ENCODE results near the gene MYL9. TPM values are rescaled to one million over a fixed set of nuclear protein-coding genes. Genes with fewer than 3 reads are reported as not detected.
A peak's percentile ranks its signal among the peaks of the same experiment; 100 is the strongest.

MYL9 gene
- total and polyA plus RNA-seq, 2 of the 4 experiments (the other 2 are of a cell fraction): 97.5 to 425 TPM

DNA sequence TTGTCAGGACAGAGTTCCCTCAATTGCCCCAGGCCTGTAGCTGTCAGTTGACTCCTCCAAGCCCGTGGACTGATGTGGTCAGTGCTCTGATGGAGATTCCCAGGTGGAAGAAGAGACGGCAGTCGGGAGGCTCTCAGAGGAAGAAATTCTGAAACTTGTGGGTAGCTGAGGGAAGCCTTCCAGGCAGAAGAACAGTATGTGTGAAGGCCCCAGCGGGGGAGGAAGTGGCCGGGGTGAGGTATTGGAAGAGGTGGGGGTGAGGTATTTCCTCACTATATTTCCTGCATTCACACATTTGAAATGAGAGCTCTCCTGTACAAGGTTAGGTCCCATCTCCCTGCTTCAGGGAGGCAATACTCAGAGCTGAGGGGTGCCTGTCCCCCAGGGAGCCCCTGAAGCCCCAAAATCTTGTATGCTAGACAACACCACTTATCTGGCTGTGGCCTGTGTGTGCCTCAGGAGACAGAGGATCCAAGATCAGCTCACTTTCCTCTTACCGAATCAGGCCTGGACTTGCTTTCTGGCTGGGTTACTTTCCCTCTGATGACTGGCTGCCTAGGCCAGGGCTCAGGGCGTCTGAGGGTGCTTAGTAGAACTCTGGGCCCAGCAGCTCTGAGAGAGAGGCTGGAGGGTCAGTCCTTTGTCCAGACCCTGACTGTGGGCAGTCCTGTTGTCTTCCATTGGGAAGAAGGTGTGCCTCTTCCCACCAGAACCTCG is 49.3 kb upstream of the MYL9 start:
- Histone ChIP-seq H3K9me3 (ENCODE audit: control insufficient read depth, insufficient read depth, low read length) (no peaks in the 10 kb centered on the region), H3K4me3 (ENCODE audit: insufficient read depth, low read depth, low read length) (no peak overlapping the region), H2BK15ac (ENCODE audit: low read depth, low read length) (no peak overlapping the region), H3K14ac (replicated peaks; ENCODE audit: low read depth, low read length) (peak overlapping the region; percentile 48; the same call in 1 of the 2 replicates), H3K18ac (ENCODE audit: low read depth, low read length) (no peak overlapping the region), H2BK5ac (ENCODE audit: low read depth, low read length, poor library complexity, severe bottlenecking) (peak overlapping the region; percentile 21), H2BK120ac (ENCODE audit: low read depth, low read length) (no peak overlapping the region), H2AK5ac (ENCODE audit: low read depth, low read length) (peak overlapping the region; percentile 42; the same call in 1 of the 2 replicates), H3K4me2 (ENCODE audit: low read depth, low read length) (no peak overlapping the region), H2BK20ac (ENCODE audit: low read depth, low read length) (no peak overlapping the region; the same call in 1 of the 2 replicates), H3K4ac (ENCODE audit: low read depth, low read length) (no peak overlapping the region), H4K91ac (ENCODE audit: insufficient read depth, low read depth, low read length) (no peak overlapping the region), H3K23ac (ENCODE audit: low read depth, low read length) (peak overlapping the region; percentile 60; the same call in 1 of the 2 replicates), H3K79me1 (ENCODE audit: low read depth in 1 of 2, low read length in 2 of 2) (peaks cover 24 to 89% of the 10 kb centered on the region in 2 experiments), H3K27me3 (ENCODE audit: control insufficient read depth, insufficient read depth, low read length) (no peaks in the 10 kb centered on the region), H3K9ac (ENCODE audit: low read depth, low read length) (no peak overlapping the region), H3K27ac (ENCODE audit: insufficient read depth, low read length) (no peak overlapping the region), H2AK9ac (replicated peaks; ENCODE audit: low read depth, low read length, poor library complexity) (no peak overlapping the region), H4K20me1 (ENCODE audit: insufficient read depth, low read length) (peaks cover 96% of the 10 kb centered on the region), H4K5ac (ENCODE audit: low read depth, low read length) (no peak overlapping the region), H4K8ac (ENCODE audit: low read depth in 2 of 2, low read length in 2 of 2) (no peak overlapping the region), H3K4me1 (ENCODE audit: control insufficient read depth, insufficient read depth, low read length) (peaks cover 30% of the 10 kb centered on the region), H3K36me3 (ENCODE audit: control insufficient read depth, insufficient read depth, low read length) (peaks cover 16% of the 10 kb centered on the region), H2AFZ (replicated peaks; ENCODE audit: low read length, poor library complexity) (no peak overlapping the region), H3K56ac (ENCODE audit: extremely low read depth, insufficient read depth, low read length) (no peak overlapping the region), H3K9me1 (ENCODE audit: insufficient read depth, low read length) (peaks cover 50% of the 10 kb centered on the region)
- dilution Hi-C loops (cut with HindIII; ENCODE audit: low sequenced_read_pairs, unreplicated experiment) (no loop called here), in situ Hi-C loops (cut with MboI; ENCODE audit: low sequenced_read_pairs) (no loop called here), intact Hi-C loops (cut with micrococcal nuclease) (no loop called here)
- ChIA-PET POLR2A (ENCODE audit: unreplicated experiment) (no interaction called here), CTCF (no interaction called here)
- no peak for DNase-seq
- WGBS, 2 experiments (ENCODE audit: extremely low coverage in 2 of 2, insufficient read length in 1 of 2): 80% methylated on average over 4 of the region's 8 CpGs; no CpG with 5 or more reads in 1 of the 2 experiments
- no TSS peak for BruUV-seq (replicated peaks)
- ATAC-seq (ENCODE audit: low read depth): no peak
- TF ChIP-seq POLR2A (IDR thresholded peaks at IDR 0.05; ENCODE audit: low read depth, low read length): no peak
- no peak for TF ChIP-seq RAD21 (IDR thresholded peaks at IDR 0.05; ENCODE audit: low read length)
- TF ChIP-seq BHLHE40 (IDR thresholded peaks at IDR 0.05; ENCODE audit: low read depth, low read length): no peak
- TF ChIP-seq CEBPB (IDR thresholded peaks at IDR 0.05; ENCODE audit: low read depth, low read length): no peak
- TF ChIP-seq CHD1 (IDR thresholded peaks at IDR 0.05; ENCODE audit: low read depth, low read length): no peak
- TF ChIP-seq MXI1 (IDR thresholded peaks at IDR 0.05; ENCODE audit: borderline replicate concordance, low read depth, low read length): no peak
- TF ChIP-seq RFX5 (IDR thresholded peaks at IDR 0.05; ENCODE audit: low read depth, low read length): no peak
- TF ChIP-seq MAFK (IDR thresholded peaks at IDR 0.05; ENCODE audit: low read depth, low read length): no peak
- no peak for TF ChIP-seq MAZ (IDR thresholded peaks at IDR 0.05; ENCODE audit: borderline replicate concordance, low read depth, low read length)
- TF ChIP-seq RCOR1 (IDR thresholded peaks at IDR 0.05; ENCODE audit: insufficient replicate concordance, low read length): no peak
- no peak for TF ChIP-seq FOS (IDR thresholded peaks at IDR 0.05; ENCODE audit: low read depth, low read length)
- no peak for TF ChIP-seq SMC3 (IDR thresholded peaks at IDR 0.05; ENCODE audit: low read depth, low read length)
- TF ChIP-seq, protein P1, sequence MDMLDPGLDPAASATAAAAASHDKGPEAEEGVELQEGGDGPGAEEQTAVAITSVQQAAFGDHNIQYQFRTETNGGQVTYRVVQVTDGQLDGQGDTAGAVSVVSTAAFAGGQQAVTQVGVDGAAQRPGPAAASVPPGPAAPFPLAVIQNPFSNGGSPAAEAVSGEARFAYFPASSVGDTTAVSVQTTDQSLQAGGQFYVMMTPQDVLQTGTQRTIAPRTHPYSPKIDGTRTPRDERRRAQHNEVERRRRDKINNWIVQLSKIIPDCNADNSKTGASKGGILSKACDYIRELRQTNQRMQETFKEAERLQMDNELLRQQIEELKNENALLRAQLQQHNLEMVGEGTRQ (IDR thresholded peaks at IDR 0.05; ENCODE audit: low read depth, low read length): no peak
- TF ChIP-seq, protein P2, sequence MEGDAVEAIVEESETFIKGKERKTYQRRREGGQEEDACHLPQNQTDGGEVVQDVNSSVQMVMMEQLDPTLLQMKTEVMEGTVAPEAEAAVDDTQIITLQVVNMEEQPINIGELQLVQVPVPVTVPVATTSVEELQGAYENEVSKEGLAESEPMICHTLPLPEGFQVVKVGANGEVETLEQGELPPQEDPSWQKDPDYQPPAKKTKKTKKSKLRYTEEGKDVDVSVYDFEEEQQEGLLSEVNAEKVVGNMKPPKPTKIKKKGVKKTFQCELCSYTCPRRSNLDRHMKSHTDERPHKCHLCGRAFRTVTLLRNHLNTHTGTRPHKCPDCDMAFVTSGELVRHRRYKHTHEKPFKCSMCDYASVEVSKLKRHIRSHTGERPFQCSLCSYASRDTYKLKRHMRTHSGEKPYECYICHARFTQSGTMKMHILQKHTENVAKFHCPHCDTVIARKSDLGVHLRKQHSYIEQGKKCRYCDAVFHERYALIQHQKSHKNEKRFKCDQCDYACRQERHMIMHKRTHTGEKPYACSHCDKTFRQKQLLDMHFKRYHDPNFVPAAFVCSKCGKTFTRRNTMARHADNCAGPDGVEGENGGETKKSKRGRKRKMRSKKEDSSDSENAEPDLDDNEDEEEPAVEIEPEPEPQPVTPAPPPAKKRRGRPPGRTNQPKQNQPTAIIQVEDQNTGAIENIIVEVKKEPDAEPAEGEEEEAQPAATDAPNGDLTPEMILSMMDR (conservative IDR thresholded peaks at IDR 0.05; ENCODE audit: low read depth, low read length): no peak
